H9 (cell line): ENCODE data around the gene BACH2. TPM values are rescaled to one million over a fixed set of nuclear protein-coding genes. Genes with fewer than 3 reads are reported as not detected.

Source experiments
- DNase-seq: peaks from one replicate; pipeline ENCODE4 v3.0.0-alpha.2; 2017
- H2AFZ ChIP-seq: one replicate; pipeline ENCODE4 v1.6.1; 2013; ENCODE audit warnings: mild to moderate bottlenecking, low read length, control low read depth, moderate library complexity
- H2AK5ac ChIP-seq: 2 replicates; pipeline ENCODE4 v1.6.1; 2013; ENCODE audit warnings: low read length, control low read depth, mixed read lengths; ENCODE audit not compliant: insufficient read length
- H2BK120ac ChIP-seq: one replicate; pipeline ENCODE4 v1.6.1; 2013; ENCODE audit warnings: low read depth, mild to moderate bottlenecking, low read length, control low read depth, inconsistent platforms; ENCODE audit not compliant: poor library complexity, severe bottlenecking
- H2BK12ac ChIP-seq: 2 replicates; pipeline ENCODE4 v1.6.1; 2013; ENCODE audit warnings: low read length, control low read depth, mixed read lengths, low read depth; ENCODE audit not compliant: insufficient read length
- H2BK15ac ChIP-seq: 2 replicates; pipeline ENCODE4 v1.6.1; 2013; ENCODE audit warnings: low read depth, low read length, control low read depth
- H2BK20ac ChIP-seq: one replicate; pipeline ENCODE4 v1.6.1; 2013; ENCODE audit warnings: low read depth, mild to moderate bottlenecking, low read length, control low read depth, inconsistent platforms; ENCODE audit not compliant: poor library complexity, severe bottlenecking
- H2BK5ac ChIP-seq: 2 replicates; pipeline ENCODE4 v1.6.1; 2013; ENCODE audit warnings: low read length, control low read depth, mixed read lengths; ENCODE audit not compliant: insufficient read length
- H3K14ac ChIP-seq: 2 replicates; pipeline ENCODE4 v1.6.1; 2013; ENCODE audit warnings: low read length, control low read depth; ENCODE audit not compliant: insufficient read depth
- H3K18ac ChIP-seq: 2 replicates; pipeline ENCODE4 v1.6.1; 2013; ENCODE audit warnings: low read depth, mild to moderate bottlenecking, mixed read lengths, low read length, control low read depth; ENCODE audit not compliant: insufficient read length
- H3K23ac ChIP-seq: 2 replicates; pipeline ENCODE4 v1.6.1; 2013; ENCODE audit warnings: low read length, control low read depth, mixed read lengths, low read depth; ENCODE audit not compliant: insufficient read length
- H3K23me2 ChIP-seq: 2 replicates; pipeline ENCODE4 v1.6.1; 2013; ENCODE audit warnings: low read depth, mild to moderate bottlenecking, mixed read lengths, low read length, control low read depth; ENCODE audit not compliant: insufficient read length, poor library complexity, severe bottlenecking
- H3K27ac ChIP-seq: 2 replicates; pipeline ENCODE4 v1.5.1; 2013; ENCODE audit warnings: low read length, control low read depth, mixed read lengths, low read depth; ENCODE audit not compliant: insufficient read length
- H3K27me3 ChIP-seq: 2 replicates; pipeline ENCODE4 v1.6.1; 2013; ENCODE audit warnings: low read length, control low read depth, inconsistent platforms; ENCODE audit not compliant: insufficient read depth
- H3K4ac ChIP-seq: 2 replicates; pipeline ENCODE4 v1.6.1; 2013; ENCODE audit warnings: low read depth, mild to moderate bottlenecking, control low read depth, inconsistent platforms, low read length, moderate library complexity
- H3K4me1 ChIP-seq: 2 replicates; pipeline ENCODE4 v1.6.1; 2013; ENCODE audit warnings: low read length, control low read depth, inconsistent platforms; ENCODE audit not compliant: insufficient read depth
- H3K4me2 ChIP-seq: 2 replicates; pipeline ENCODE4 v1.6.1; 2013; ENCODE audit warnings: low read length, control low read depth, mixed read lengths; ENCODE audit not compliant: insufficient read length, insufficient read depth
- H3K56ac ChIP-seq: 2 replicates; pipeline ENCODE4 v1.6.1; 2013; ENCODE audit warnings: low read depth, mild to moderate bottlenecking, mixed read lengths, low read length, control low read depth; ENCODE audit not compliant: insufficient read length
- H3K79me1 ChIP-seq: 2 replicates; pipeline ENCODE4 v1.6.1; 2013; ENCODE audit warnings: low read depth, mild to moderate bottlenecking, moderate library complexity, low read length, control low read depth, inconsistent platforms; ENCODE audit not compliant: insufficient read depth, poor library complexity, severe bottlenecking
- H3K79me2 ChIP-seq: 2 replicates; pipeline ENCODE4 v1.6.1; 2013; ENCODE audit warnings: low read length, control low read depth, inconsistent platforms; ENCODE audit not compliant: insufficient read depth
- H3K9ac ChIP-seq: 2 replicates; pipeline ENCODE4 v1.6.1; 2013; ENCODE audit warnings: low read length, control low read depth, mixed read lengths; ENCODE audit not compliant: insufficient read length; ENCODE audit errors: extremely low read depth
- H3K9me3 ChIP-seq: one replicate; pipeline ENCODE4 v1.6.1; 2013; ENCODE audit warnings: low read depth, low read length, inconsistent platforms; ENCODE audit not compliant: control insufficient read depth
- H3T11ph ChIP-seq: one replicate; pipeline ENCODE4 v1.6.1; 2013; ENCODE audit warnings: mild to moderate bottlenecking, low read length, control low read depth, inconsistent platforms
- H4K20me1 ChIP-seq: one replicate; pipeline ENCODE4 v1.6.1; 2013; ENCODE audit not compliant: control insufficient read depth, insufficient read length, insufficient read depth
- H4K5ac ChIP-seq: 2 replicates; pipeline ENCODE4 v1.6.1; 2013; ENCODE audit warnings: low read depth, mild to moderate bottlenecking, mixed read lengths, low read length, control low read depth; ENCODE audit not compliant: insufficient read length
- H4K8ac ChIP-seq: replicated peaks from 2 replicates; pipeline ENCODE4 v1.6.1; 2013; ENCODE audit warnings: low read length, control low read depth, mixed read lengths, low read depth; ENCODE audit not compliant: insufficient read length
- H4K91ac ChIP-seq: 2 replicates; pipeline ENCODE4 v1.6.1; 2013; ENCODE audit warnings: low read depth, mild to moderate bottlenecking, moderate library complexity, mixed read lengths, low read length, control low read depth; ENCODE audit not compliant: insufficient read length
- H3K27ac Mint-ChIP-seq, 3 experiments: 2 replicates in 2 of 3; 3 replicates in 1 of 3; pipeline ENCODE4 v1.8.0; 2020 to 2021; ENCODE audit warnings: mixed read lengths in 3 of 3, mild to moderate bottlenecking in 1 of 3, moderate library complexity in 1 of 3
- H3K27me3 Mint-ChIP-seq: 2 replicates; pipeline ENCODE4 v1.8.0; 2021; ENCODE audit warnings: low read depth, mild to moderate bottlenecking, moderate library complexity, mixed read lengths
- H3K36me3 Mint-ChIP-seq, 3 experiments: 2 replicates in 2 of 3; 3 replicates in 1 of 3; pipeline ENCODE4 v1.8.0; 2020 to 2021; ENCODE audit warnings: low read depth in 3 of 3, mixed read lengths in 3 of 3; ENCODE audit not compliant: insufficient read depth in 1 of 3
- H3K4me1 Mint-ChIP-seq, 2 experiments: 2 replicates each; pipeline ENCODE4 v1.8.0; 2020; ENCODE audit warnings: mixed read lengths in 2 of 2
- H3K4me3 Mint-ChIP-seq, 2 experiments: 2 replicates in 1 of 2; 3 replicates in 1 of 2; pipeline ENCODE4 v1.8.0; 2020 to 2021; ENCODE audit warnings: mild to moderate bottlenecking in 2 of 2, mixed read lengths in 2 of 2, moderate library complexity in 1 of 2
- H3K9me3 Mint-ChIP-seq, 2 experiments: 2 replicates in 1 of 2; 3 replicates in 1 of 2; pipeline ENCODE4 v1.8.0; 2020; ENCODE audit warnings: mild to moderate bottlenecking in 2 of 2, mixed read lengths in 2 of 2, moderate library complexity in 1 of 2
- CTCF ChIP-seq: fragments of 200-600 bp; sonication (generic); conservative IDR thresholded peaks from 3 replicates; pipeline ENCODE4 v1.8.0; 2021; ENCODE audit warnings: antibody characterized with exemption, mild to moderate bottlenecking
- WGBS: extraction: QIAGEN DNeasy Blood & Tissue Kit; methylation state at CpG from one replicate; pipeline ENCODE4 v1.1.7; 2013; ENCODE audit warnings: missing lambda C conversion rate, low lambda C conversion rate, mixed read lengths; ENCODE audit not compliant: insufficient read length; ENCODE audit errors: extremely low coverage; 5-methylcytosine and 5-hydroxymethylcytosine counted together
- total RNA-seq: library from RNA; stranded (reverse); gene quantifications from 2 replicates; pipeline ENCODE4 v1.2.1, GENCODE V29; 2021

Gene BACH2
- total RNA-seq, 1 experiment from 2014 or later: 2.0 TPM

GRCh38 chr6:89940225-89941027 lies 356.2 kb downstream of the BACH2 start:
- no CpG with 5 or more reads among the region's 9 CpGs for WGBS

More at GRCh38 chr6:89940225-89941027, 356.2 kb downstream of the BACH2 start:
- Histone ChIP-seq H3K27me3 (no peaks in the 10 kb centered on the region), H4K91ac (no peak overlapping the region), H2AK5ac (no peak overlapping the region), H3K23ac (no peak overlapping the region), H4K8ac (no peak overlapping the region), H3K56ac (no peak overlapping the region), H3K27ac (no peak overlapping the region), H3T11ph (no peak overlapping the region), H3K14ac (no peak overlapping the region), H3K18ac (no peak overlapping the region), H3K23me2 (no peaks in the 10 kb centered on the region), H3K4ac (no peak overlapping the region), H3K9me3 (no peaks in the 10 kb centered on the region), H2AFZ (peak overlapping the region; percentile 71), H4K20me1 (no peaks in the 10 kb centered on the region), H2BK15ac (no peak overlapping the region), H3K79me2 (no peaks in the 10 kb centered on the region), H2BK120ac (no peak overlapping the region), H4K5ac (no peak overlapping the region), H2BK12ac (no peak overlapping the region), H2BK5ac (no peak overlapping the region), H2BK20ac (no peak overlapping the region), H3K9ac (no peak overlapping the region), H3K4me1 (no peaks in the 10 kb centered on the region), H3K4me2 (no peak overlapping the region), H3K79me1 (no peaks in the 10 kb centered on the region)
- peak; percentile 65 for DNase-seq
- H3K9me3 Mint-ChIP-seq: no peaks in the 10 kb centered on the region; a peak in 1 of 5 replicates
- H3K27ac Mint-ChIP-seq: peak overlapping the region in 1 of 3 experiments; percentile 17; a peak in 1 of 7 replicates
- H3K4me3 Mint-ChIP-seq: no peak overlapping the region
- no peaks in the 10 kb centered on the region for H3K36me3 Mint-ChIP-seq
- H3K27me3 Mint-ChIP-seq: no peaks in the 10 kb centered on the region
- H3K4me1 Mint-ChIP-seq: no peaks in the 10 kb centered on the region
- peak; percentile 86 for TF ChIP-seq CTCF
